ENCODE measurements around the gene ZNF668. TPM values are rescaled to one million over a fixed set of nuclear protein-coding genes. Genes with fewer than 3 reads are reported as not detected.

ZNF668 gene
- total RNA-seq, 4 donors from 2014 or later = 10.0 to 19.2 (median 12.6) TPM

DNA sequence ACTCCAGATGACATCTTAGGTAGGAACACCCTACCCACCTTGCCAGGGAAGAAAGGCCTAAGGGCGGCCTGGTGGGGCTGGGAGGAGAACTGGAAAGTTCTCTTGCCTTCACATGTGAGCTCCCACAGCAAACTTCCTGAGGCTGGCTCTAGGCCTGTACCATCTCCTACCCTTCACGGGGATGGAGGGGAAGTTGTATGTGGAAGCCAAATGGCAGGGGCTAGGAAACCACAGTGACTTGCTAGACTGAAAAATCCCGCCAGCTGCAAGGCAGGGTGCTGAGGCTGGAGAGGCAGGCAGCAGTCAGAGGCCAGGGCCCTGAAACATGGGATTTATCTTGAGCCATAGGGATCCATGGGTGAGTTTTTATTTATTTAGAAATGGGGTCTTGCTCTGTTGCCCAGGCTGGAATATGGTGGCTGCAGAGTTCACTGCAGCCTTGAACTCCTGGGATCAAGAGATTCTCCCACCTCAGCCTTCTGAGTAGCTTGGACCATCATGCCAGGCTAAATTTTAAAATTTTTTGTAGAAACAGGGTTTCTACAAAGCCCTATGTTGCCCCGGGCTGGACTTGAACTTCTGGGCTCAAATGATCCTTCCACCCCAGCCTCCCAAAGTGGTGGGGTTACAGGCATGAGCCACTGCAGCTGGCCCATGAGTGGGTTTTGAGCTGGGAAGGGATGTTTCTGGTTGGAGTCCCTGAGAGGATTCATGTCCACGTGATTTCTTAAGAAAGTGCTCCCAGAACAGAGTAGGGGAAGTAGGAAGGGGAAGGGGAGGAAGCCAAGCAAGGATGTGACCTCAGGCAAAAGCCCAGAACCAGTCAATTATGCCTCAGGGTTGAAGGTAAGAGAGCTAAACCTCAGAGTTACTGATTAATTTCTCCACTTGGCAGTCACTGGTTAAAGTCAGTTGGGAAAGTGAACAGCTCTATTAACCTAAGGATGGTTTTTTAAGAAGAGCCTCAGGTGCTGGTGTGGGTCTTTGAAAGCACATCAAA, 39.4 kb upstream of the ZNF668 start:
- DNase-seq (ENCODE audit: low spot score in 2 of 2) = no peak
- TF ChIP-seq POLR2A (IDR thresholded peaks at IDR 0.05) = no peak
- TF ChIP-seq CTCF (IDR thresholded peaks at IDR 0.05) = no peak
- WGBS, 2 donors = 43 to 48% methylated on average over 5 of the region's 5 CpGs
- H3K4me3 ChIP-seq (ENCODE audit: low read depth, poor library complexity, severe bottlenecking) = no peak overlapping the region
- intact Hi-C loops (cut with DNase I; ENCODE audit: low total_unique reads) = no loop called here

DNA sequence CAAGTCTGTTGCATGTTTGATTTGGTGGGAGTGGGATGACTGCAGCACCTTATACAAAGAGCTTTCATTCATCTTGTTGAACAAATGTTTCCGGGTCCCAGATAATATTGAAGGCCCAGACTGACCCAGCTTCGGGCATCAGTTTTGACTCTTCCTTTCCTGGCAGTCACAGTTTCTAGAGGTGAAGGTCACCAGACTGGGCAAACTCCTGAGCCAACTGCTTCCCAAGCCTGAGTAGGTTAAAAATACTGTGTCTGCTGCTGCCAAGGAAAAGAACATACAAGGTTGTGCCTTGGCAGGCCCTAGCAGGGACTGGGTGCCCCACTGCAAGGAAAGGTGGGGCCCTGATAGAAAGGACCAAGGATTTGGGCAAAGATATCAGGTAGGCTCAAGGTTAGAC, 38.7 kb upstream of the ZNF668 start:
- TF ChIP-seq CTCF (IDR thresholded peaks at IDR 0.05) (no peak), POLR2A (IDR thresholded peaks at IDR 0.05) (no peak)
- no peak overlapping the region for H3K4me3 ChIP-seq (ENCODE audit: low read depth, poor library complexity, severe bottlenecking)
- DNase-seq (ENCODE audit: low spot score in 2 of 2) = no peak
- intact Hi-C loops (cut with DNase I; ENCODE audit: low total_unique reads) = no loop called here
- WGBS, 2 donors = 48 to 55% methylated on average over 2 of the region's 2 CpGs

DNA sequence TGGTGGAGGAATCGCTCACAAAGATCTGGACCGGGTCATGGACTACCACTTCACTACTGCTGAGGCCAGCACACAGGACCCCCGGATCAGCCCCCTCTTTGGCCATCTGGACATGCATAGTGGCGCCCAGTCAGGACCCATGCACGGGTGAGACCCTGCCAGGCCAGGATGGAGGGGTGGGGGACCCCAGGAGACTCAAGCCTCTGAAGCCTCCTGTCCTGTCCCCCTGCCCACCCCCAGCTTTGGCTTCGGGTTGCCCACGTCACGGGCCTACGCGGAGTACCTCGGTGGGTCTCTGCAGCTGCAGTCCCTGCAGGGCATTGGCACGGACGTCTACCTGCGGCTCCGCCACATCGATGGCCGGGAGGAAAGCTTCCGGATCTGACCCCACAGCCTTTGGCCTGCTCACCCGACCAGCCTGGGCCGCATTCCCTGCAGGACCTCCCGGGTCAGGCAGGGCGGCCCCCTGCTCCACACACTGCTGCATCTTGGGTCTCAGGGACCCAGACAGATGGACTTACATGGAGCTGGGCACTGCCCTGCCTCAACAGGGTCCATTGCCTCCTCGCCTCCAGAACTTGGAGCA, 37.9 kb upstream of the ZNF668 start:
- no peak for DNase-seq (ENCODE audit: low spot score in 2 of 2)
- TF ChIP-seq CTCF (IDR thresholded peaks at IDR 0.05) = no peak
- no peak for TF ChIP-seq POLR2A (IDR thresholded peaks at IDR 0.05)
- intact Hi-C loops (cut with DNase I; ENCODE audit: low total_unique reads) = no loop called here
- no peak overlapping the region for H3K4me3 ChIP-seq (ENCODE audit: low read depth, poor library complexity, severe bottlenecking)
- WGBS, 2 donors = 67 to 90% methylated on average over 22 to 23 of the region's 23 CpGs

- 78 to 82% methylated on average over 25 to 26 of the region's 26 CpGs for WGBS, 2 donors
- TF ChIP-seq CTCF (IDR thresholded peaks at IDR 0.05) (no peak), POLR2A (IDR thresholded peaks at IDR 0.05) (no peak)
- DNase-seq (ENCODE audit: low spot score in 2 of 2) = no peak
- intact Hi-C loops (cut with DNase I; ENCODE audit: low total_unique reads) = no loop called here
- no peak overlapping the region for H3K4me3 ChIP-seq (ENCODE audit: low read depth, poor library complexity, severe bottlenecking)
Measured at GRCh38 chr16:31110106-31111034, 36.3 kb upstream of the ZNF668 start.

DNA sequence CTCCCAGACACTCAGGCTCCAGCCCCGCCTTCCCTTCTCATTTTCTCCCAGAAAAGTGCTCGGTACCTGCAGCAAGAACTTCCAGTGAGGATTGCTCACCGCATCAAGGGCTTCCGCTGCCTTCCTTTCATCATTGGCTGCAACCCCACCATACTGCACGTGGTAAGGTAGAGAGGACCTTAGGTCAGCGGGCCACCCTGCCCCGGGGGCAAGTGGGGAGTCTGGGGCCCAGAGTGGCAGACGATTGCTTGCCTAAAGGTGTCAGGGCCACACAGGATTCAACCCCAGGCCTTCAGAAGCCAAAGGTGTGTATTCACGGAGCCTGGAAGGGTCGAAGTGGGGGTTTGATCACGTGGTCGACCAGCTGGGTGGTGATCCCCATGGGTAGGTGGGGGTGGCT, 35.6 kb upstream of the ZNF668 start:
- no peak overlapping the region for H3K4me3 ChIP-seq (ENCODE audit: low read depth, poor library complexity, severe bottlenecking)
- 83 to 85% methylated on average over 12 of the region's 12 CpGs for WGBS, 2 donors
- TF ChIP-seq CTCF (IDR thresholded peaks at IDR 0.05) (no peak), POLR2A (IDR thresholded peaks at IDR 0.05) (no peak)
- no peak for DNase-seq (ENCODE audit: low spot score in 2 of 2)
- intact Hi-C loops (cut with DNase I; ENCODE audit: low total_unique reads) = no loop called here
